ENCODE measurements around the gene SPATA33. TPM values are rescaled to one million over a fixed set of nuclear protein-coding genes. Genes with fewer than 3 reads are reported as not detected.
"Not testable (repeated sequence)": the region's sequence is repeated elsewhere in the genome, so short reads cannot be mapped to it uniquely, and the experiment has no call there.

SPATA33 gene
- total RNA-seq, 1 donor from 2014 or later = 14.6 TPM

DNA sequence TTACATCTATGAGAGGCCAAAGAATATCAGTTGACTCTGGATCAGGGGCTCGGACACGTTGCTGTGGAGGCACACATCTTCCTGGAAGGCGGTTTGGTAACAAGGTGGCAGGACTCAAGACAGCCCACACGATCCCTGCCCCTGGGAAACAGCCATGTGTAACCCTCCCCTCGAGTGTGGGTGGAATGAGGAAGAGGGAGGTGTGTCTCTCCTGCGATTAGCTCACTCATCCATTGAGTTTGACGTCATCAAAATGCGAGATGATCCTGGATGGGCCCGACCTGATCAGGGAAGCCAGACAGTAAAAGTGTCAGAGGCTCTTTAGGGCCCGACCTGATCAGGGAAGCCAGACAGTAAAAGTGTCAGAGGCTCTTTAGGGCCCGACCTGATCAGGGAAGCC, 6.6 kb downstream of the SPATA33 start:
- peaks cover 43% of the 10 kb centered on the region for H3K36me3 Mint-ChIP-seq (ENCODE audit: low read depth)
- DNase-seq; H3K27ac Mint-ChIP-seq; intact Hi-C loops (cut with micrococcal nuclease); H3K4me3 Mint-ChIP-seq; H3K27me3 Mint-ChIP-seq; H3K9me3 Mint-ChIP-seq: not testable (repeated sequence)
- peaks cover 14% of the 10 kb centered on the region for H3K4me1 Mint-ChIP-seq

DNA sequence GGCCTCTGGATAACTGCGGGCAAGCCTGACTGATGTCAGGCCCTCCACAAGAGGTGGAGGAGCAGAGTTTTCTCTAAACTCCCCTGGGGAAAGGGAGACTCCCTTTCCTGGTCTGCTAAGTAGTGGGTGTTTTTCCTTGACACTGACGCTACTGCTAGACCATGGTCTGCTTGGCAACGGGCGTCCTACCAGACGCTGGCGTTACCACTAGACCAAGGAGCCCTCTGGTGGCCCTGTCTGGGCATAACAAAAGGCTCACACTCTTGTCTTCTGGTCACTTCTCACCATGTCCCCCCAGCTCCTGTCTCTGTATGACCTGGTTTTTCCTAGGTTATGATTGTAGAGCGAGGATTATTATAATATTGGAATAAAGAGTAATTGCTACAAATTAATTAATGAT, 9.4 kb downstream of the SPATA33 start:
- H3K36me3 Mint-ChIP-seq (ENCODE audit: low read depth) = peaks cover 23% of the 10 kb centered on the region
- H3K27me3 Mint-ChIP-seq; H3K4me3 Mint-ChIP-seq; DNase-seq; intact Hi-C loops (cut with micrococcal nuclease); H3K9me3 Mint-ChIP-seq; H3K27ac Mint-ChIP-seq: not testable (repeated sequence)
- peaks cover 11% of the 10 kb centered on the region for H3K4me1 Mint-ChIP-seq

DNA sequence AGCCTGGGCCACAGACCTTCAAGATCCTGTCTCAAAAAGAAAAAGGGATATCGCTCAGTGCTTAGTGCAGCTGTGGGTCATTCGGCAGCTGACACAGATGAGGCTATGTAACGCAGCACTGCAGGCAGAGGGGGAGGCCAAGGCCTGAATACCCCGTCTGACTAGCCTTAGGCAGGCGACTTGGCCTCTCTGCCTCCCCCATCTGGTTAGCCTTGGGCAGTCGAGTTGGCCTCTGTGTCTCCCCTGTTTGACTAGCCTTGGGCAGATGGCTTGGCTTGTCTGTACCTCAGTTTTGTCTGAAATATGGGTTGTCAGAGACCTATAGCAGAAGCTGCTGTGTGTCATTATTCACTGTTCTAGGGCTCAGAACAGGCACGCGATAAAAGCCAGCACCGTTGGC, 10.0 kb downstream of the SPATA33 start:
- H3K4me1 Mint-ChIP-seq = peaks cover 12% of the 10 kb centered on the region
- no peak overlapping the region for H3K4me3 Mint-ChIP-seq
- H3K9me3 Mint-ChIP-seq = peaks cover 4% of the 10 kb centered on the region
- intact Hi-C loops (cut with micrococcal nuclease) = no loop called here
- peaks cover 18% of the 10 kb centered on the region for H3K36me3 Mint-ChIP-seq (ENCODE audit: low read depth)
- no peaks in the 10 kb centered on the region for H3K27me3 Mint-ChIP-seq
- no peak for DNase-seq
- no peak overlapping the region for H3K27ac Mint-ChIP-seq

DNA sequence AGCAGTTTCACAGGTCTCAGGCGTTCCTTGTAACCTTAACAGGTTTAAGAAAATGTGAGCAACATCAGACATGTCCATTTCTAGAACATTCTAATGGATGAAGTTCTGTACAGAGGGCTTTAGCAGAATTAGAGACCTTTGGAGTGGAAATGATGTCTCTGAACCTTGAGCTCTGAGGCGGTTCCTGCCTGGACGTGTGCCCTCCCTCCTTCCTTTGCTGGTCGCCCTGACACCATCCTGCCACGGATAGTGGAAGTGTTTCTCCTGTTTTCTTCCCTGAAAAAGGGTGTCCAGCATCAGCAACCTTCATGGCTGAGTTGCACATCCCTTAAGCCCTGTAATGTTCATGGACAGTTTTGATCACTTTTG, 11.1 kb downstream of the SPATA33 start:
- H3K9me3 Mint-ChIP-seq = peaks cover 4% of the 10 kb centered on the region
- H3K4me1 Mint-ChIP-seq = peaks cover 12% of the 10 kb centered on the region

DNA sequence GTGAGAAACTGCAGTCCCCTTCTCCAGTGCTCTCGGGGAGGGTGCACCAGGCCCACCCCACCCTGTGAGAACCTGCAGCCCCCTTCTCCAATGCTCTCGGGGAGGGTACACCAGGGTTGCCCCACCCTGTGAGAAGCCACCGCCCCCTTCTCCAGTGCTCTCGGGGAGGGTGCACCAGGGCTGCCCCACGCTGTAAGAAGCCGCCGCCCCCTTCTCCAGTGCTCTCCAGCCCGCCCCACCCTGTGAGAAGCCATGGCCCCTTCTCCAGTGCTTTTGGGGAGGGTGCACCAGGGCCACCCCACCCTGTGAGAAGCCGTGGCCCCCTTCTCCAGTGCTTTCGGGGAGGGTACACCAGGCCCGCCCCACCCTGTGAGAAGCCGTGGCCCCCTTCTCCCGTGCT, 12.1 kb downstream of the SPATA33 start:
- DNase-seq = no peak
- Mint-ChIP-seq H3K9me3 (peaks cover 4% of the 10 kb centered on the region), H3K27me3 (no peaks in the 10 kb centered on the region), H3K36me3 (ENCODE audit: low read depth) (peaks cover 8% of the 10 kb centered on the region), H3K27ac (no peak overlapping the region), H3K4me1 (peaks cover 12% of the 10 kb centered on the region), H3K4me3 (no peak overlapping the region)
- intact Hi-C loops (cut with micrococcal nuclease) = no loop called here

More for the DNA sequence above, 11.1 kb downstream of the SPATA33 start:
- no peak overlapping the region for H3K4me3 Mint-ChIP-seq
- H3K27me3 Mint-ChIP-seq = no peaks in the 10 kb centered on the region
- no peak overlapping the region for H3K27ac Mint-ChIP-seq
- H3K36me3 Mint-ChIP-seq (ENCODE audit: low read depth) = peaks cover 8% of the 10 kb centered on the region
- intact Hi-C loops (cut with micrococcal nuclease) = no loop called here
- no peak for DNase-seq

DNA sequence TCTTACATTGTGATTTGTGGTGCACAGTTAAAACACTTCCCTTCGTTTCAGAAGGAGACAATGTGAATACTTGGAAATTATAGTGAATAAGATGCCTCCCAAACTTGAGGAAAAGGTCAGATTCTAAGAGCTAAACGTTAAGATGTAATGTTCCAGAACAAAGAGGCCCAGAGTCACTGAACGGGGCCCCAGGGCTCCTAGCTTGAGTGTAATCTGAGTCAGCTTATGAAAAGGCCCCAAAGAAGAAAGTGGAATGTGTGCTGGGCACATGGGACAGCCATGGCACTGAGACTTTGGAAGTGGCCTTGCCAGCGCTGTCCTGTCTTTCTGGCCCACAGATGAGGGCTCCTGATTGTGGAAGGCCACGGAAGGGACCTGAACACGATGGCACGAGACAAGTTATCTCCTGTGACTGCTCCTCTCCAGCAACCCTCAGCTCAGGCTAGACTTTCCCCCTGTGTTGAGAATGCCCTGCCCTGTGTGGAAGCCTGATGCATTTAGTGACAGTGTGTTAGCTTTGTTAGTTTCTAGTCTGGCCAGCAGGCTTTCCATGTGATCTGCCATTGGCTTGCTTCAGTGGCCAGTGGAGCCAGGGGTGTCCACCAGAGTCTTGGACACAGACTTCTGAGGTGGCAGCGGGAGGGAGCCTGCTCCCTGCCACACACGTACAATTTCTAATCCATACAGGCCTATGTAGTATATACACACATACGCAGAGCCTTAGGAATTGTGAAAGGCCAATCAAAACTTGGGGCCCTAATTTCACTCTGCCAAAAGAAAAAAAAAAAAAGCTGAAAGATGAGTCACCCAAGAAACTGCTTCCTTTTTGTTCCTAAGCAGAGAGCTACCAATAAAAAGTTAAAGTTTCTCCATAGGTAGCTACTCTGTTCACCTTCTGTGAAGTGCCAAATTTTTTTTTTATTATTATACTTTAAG, 13.1 kb downstream of the SPATA33 start:
- H3K27me3 Mint-ChIP-seq = no peaks in the 10 kb centered on the region
- no peak overlapping the region for H3K4me3 Mint-ChIP-seq
- peaks cover 4% of the 10 kb centered on the region for H3K9me3 Mint-ChIP-seq
- no peak for DNase-seq
- intact Hi-C loops (cut with micrococcal nuclease) = no loop called here
- peaks cover 9% of the 10 kb centered on the region for H3K36me3 Mint-ChIP-seq (ENCODE audit: low read depth)
- no peak overlapping the region for H3K27ac Mint-ChIP-seq
- peaks cover 12% of the 10 kb centered on the region for H3K4me1 Mint-ChIP-seq

DNA sequence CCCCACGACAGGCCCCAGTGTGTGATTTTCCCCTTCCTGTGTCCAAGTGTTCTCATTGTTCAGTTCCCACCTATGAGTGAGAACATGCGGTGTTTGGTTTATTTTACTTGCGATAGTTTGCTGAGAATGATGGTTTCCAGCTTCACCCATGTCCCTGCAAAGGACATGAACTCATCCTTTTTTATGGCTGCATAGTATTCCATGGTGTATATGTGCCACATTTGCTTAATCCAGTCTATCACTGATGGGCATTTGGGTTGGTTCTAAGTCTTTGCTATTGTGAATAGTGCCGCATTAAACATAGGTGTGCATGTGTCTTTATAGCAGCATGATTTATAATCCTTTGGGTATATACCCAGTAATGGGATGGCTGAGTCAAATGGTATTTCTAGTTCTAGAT, 13.9 kb downstream of the SPATA33 start:
- H3K4me1 Mint-ChIP-seq = peaks cover 12% of the 10 kb centered on the region
- H3K9me3 Mint-ChIP-seq; H3K36me3 Mint-ChIP-seq (ENCODE audit: low read depth); intact Hi-C loops (cut with micrococcal nuclease); H3K4me3 Mint-ChIP-seq; H3K27ac Mint-ChIP-seq; H3K27me3 Mint-ChIP-seq; DNase-seq: not testable (repeated sequence)

DNA sequence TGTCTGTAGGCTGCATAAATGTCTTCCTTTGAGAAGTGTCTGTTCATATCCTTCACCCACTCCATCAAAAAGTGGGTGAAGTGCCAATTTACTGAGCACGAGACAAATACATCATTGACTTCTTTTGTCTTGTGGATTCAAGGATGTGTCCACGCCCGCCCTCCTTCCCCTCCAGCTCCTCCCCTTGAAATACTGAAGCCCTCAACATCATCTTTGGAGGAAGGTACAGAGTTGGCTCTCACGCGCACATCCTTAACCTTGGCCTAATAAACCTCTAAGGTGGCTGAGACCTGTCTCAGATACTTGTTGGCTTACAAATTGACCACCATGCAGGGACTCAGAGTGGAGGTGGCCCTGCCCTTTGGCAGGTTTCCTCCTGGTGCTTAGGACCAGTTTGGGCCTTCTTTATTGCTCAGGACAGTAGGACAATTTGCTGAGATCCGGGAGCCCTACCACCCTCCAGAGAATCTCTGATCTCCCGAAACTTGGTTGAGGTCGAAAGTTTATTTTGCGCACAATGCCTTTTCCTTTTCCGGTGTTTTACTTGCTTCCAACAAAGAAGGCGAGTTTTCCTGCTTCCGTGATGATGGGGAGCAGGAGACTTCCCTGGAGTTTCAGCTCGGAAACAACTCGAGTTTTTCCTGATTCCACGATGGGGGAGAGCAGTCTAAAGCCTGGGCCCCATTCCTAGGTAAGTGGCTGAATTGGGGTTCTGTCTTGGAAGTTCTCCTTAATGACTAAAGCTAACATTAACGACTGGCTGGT, 14.7 kb downstream of the SPATA33 start:
- DNase-seq = no peak
- intact Hi-C loops (cut with micrococcal nuclease) = no loop called here
- H3K4me3 Mint-ChIP-seq = no peak overlapping the region
- H3K9me3 Mint-ChIP-seq = no peaks in the 10 kb centered on the region
- H3K4me1 Mint-ChIP-seq = peaks cover 12% of the 10 kb centered on the region
- peaks cover 6% of the 10 kb centered on the region for H3K36me3 Mint-ChIP-seq (ENCODE audit: low read depth)
- H3K27ac Mint-ChIP-seq = no peak overlapping the region
- no peaks in the 10 kb centered on the region for H3K27me3 Mint-ChIP-seq

DNA sequence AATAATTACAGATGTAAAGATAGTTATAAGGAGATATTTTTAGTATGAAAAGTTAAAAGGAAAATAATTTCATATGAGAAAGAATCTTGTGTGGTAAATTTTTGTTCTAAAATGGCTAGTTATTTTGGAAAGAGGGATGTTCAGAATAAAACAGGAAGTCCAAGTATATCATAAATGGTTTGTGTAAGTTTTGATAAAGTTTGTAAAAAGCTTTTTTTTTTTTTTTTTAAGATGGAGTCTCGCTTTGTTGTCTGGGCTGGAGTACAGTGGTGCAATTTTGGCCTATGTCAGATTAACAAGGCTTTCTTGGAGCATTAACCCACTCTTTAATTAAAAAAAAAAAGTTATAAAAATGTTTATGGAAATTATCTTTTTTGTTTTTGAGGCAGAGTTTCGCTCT, 20.6 kb downstream of the SPATA33 start:
- no peak overlapping the region for H3K4me3 Mint-ChIP-seq
- no peaks in the 10 kb centered on the region for H3K4me1 Mint-ChIP-seq
- H3K27me3 Mint-ChIP-seq = no peaks in the 10 kb centered on the region
- no peaks in the 10 kb centered on the region for H3K9me3 Mint-ChIP-seq
- intact Hi-C loops (cut with micrococcal nuclease) = no loop called here
- H3K27ac Mint-ChIP-seq = no peak overlapping the region
- no peak for DNase-seq
- peaks cover 2% of the 10 kb centered on the region for H3K36me3 Mint-ChIP-seq (ENCODE audit: low read depth)

DNA sequence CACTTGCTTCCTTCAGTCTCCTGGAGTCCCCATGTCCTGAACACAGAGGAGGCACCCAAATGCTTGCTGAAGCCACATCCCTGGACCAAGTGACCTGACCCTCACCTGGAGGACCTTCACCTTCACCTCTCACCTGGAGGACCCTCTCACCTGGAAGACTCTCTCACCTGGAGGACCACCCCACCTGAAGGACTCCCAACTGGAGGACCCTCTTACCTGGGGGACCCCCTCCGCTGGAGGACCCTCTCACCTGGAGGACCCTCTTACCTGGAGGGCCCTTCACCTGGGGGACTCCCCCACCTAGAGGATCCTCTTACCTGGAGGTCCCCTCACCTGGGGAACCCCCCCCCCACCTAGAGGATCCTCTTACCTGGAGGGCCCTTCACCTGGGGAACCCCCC, 28.3 kb downstream of the SPATA33 start:
- Mint-ChIP-seq H3K4me3 (peak overlapping the region; percentile 63), H3K27ac (no peak overlapping the region), H3K4me1 (peaks cover 11% of the 10 kb centered on the region), H3K27me3 (no peaks in the 10 kb centered on the region), H3K36me3 (ENCODE audit: low read depth) (peaks cover 25% of the 10 kb centered on the region), H3K9me3 (no peaks in the 10 kb centered on the region)
- intact Hi-C loops (cut with micrococcal nuclease) = loop anchor here (1.0 kb wide), 1 partner anchor 14 kb away; no protein-coding TSS in a partner anchor
- DNase-seq = no peak

DNA sequence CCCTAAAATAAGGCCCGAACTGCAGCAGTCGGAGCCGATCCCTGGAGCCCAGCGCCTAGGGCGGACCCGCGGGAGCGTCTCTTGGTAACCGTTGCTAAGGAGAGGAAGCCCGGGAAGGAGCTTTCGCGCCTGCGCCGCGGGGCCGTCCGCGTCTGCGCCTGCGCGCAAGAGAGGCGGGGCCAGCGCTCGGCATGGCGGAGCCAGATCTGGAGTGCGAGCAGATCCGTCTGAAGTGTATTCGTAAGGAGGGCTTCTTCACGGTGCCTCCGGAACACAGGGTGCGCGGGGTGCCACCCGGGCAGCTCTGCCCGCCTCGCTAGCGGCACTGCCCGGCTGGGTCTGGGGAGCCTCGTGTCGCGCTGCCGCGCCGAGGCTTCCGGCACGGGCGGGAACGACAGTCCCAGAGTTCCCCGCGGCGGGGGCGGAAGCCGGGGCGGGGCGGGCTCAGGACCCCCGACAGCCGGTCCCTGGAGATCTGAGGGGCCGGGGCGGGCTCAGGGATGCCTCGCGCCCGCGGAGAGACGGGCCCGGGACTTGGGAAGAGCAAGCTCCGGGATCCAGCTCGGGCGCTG, 29.0 kb downstream of the SPATA33 start, which contains the start of gene CDK10:
Gene CDK10, plus strand, starts transcription at position 170 of the 572 bp plus-strand sequence. Its CDS starts 22 bp downstream, at position 192.
- H3K27me3 Mint-ChIP-seq = no peaks in the 10 kb centered on the region
- H3K4me1 Mint-ChIP-seq = peaks cover 11% of the 10 kb centered on the region
- peak within 1 kb of the TSS; percentile 95 for H3K4me3 Mint-ChIP-seq
- H3K36me3 Mint-ChIP-seq (ENCODE audit: low read depth) = peaks cover 29% of the 10 kb centered on the region
- no peaks in the 10 kb centered on the region for H3K9me3 Mint-ChIP-seq
- H3K27ac Mint-ChIP-seq = peak within 1 kb of the TSS; percentile 95
- intact Hi-C loops (cut with micrococcal nuclease) = loop anchor here (1.0 kb wide), 1 partner anchor 14 kb away; no protein-coding TSS in a partner anchor
- DNase-seq = peak; percentile 99

DNA sequence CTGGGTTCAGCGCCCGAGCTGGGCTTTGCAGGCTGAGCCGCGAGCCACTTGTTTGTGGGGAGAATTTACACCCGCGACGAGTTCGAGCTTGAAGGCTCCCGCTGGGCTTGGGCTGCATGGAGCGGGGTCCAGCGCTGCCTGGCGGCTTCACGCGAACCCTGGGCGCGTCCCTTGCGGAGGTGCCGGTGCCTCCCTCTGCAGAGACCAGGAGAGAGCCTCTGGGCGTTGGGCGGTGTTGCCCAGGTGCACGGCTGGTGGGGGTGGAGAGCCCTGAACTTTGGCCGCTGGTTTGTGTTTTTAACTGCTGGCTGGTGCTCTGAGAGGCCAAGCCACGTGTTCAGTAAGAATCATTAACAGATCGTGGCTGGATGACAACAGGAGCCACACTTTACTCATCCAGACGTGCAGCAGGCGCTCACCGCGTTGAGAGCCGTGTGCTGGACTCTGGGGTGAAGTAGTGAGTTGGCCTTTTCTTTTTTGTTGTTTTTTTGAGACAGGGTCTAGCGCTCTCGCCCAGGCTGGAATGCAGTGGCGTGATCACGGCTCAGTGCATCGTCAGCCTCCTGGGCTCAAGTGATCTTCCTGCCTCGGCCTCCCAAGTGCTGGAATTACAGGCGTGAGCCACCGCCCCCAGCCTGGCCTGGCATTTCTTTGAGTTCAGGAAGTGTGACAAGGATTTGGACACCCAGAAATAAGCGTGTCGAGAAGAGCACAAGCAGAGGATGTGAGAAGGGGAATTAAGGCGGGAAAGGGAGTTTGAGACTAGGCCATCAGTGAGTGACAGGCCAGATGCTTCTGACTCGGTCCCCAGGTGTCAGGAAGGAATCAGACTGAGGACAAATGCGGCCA, 29.7 kb downstream of the SPATA33 start:
- H3K4me1 Mint-ChIP-seq = peaks cover 11% of the 10 kb centered on the region
- peak; percentile 56 for DNase-seq
- H3K27me3 Mint-ChIP-seq = no peaks in the 10 kb centered on the region
- H3K4me3 Mint-ChIP-seq = peak overlapping the region; percentile 95
- intact Hi-C loops (cut with micrococcal nuclease) = no loop called here
- H3K36me3 Mint-ChIP-seq (ENCODE audit: low read depth) = peaks cover 33% of the 10 kb centered on the region
- no peaks in the 10 kb centered on the region for H3K9me3 Mint-ChIP-seq
- peak overlapping the region; percentile 83 for H3K27ac Mint-ChIP-seq

DNA sequence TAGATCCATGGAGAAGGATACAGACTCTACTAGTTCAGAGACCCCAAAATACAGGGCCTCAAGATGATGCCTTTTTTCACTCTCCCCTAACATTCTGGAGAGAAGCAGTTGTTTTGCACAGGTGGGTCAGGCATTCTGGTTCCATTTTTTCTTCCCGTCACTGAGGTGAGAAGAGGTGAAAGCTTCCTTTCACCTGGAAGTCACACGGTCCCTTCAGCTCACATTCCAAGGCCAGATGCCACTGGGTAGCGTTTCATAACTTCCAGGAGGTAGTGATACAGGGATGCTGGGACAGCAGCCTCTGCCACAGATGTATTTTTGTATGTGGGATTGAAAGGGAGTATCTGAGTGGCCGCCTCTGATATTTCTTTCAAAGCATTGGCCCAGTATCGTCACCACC, 30.8 kb downstream of the SPATA33 start:
- H3K4me3 Mint-ChIP-seq = peak overlapping the region; percentile 95
- DNase-seq = no peak
- intact Hi-C loops (cut with micrococcal nuclease) = no loop called here
- peaks cover 11% of the 10 kb centered on the region for H3K4me1 Mint-ChIP-seq
- H3K27ac Mint-ChIP-seq = no peak overlapping the region
- peaks cover 36% of the 10 kb centered on the region for H3K36me3 Mint-ChIP-seq (ENCODE audit: low read depth)
- no peaks in the 10 kb centered on the region for H3K9me3 Mint-ChIP-seq
- H3K27me3 Mint-ChIP-seq = no peaks in the 10 kb centered on the region
